SU-DHL-6 (cell line): ENCODE data around the gene NAP1L4.

ENCODE experiments used
- H2AFZ ChIP-seq: fragments of 200-600 bp; sonication (generic); 2 replicates; pipeline ENCODE4 v1.6.1; 2014; ENCODE audit warnings: low read depth, mild to moderate bottlenecking, moderate library complexity, mixed read lengths, antibody characterized with exemption, low read length; ENCODE audit not compliant: severe bottlenecking
- H3F3A ChIP-seq: fragments of 200-600 bp; shearing (Covaris generic); 2 replicates; pipeline ENCODE4 v1.6.0; 2016; ENCODE audit warnings: antibody characterized with exemption, mild to moderate bottlenecking; ENCODE audit not compliant: insufficient read depth
- H3K27ac ChIP-seq: fragments of 200-600 bp; sonication (generic); 2 replicates; pipeline ENCODE4 v1.5.1; 2016; ENCODE audit warnings: low read depth, mild to moderate bottlenecking, low read length, moderate library complexity, mixed read lengths
- H3K27me3 ChIP-seq: fragments of 200-600 bp; sonication (generic), shearing (Covaris generic); 2 replicates; pipeline ENCODE4 v1.6.0; 2014; ENCODE audit warnings: mild to moderate bottlenecking, low read length
- H3K36me3 ChIP-seq: fragments of 200-600 bp; sonication (generic); 2 replicates; pipeline ENCODE4 v1.6.1; 2014; ENCODE audit warnings: mild to moderate bottlenecking, low read length, mixed read lengths
- H3K4me2 ChIP-seq: fragments of 300-600, 200-600 bp; shearing (Covaris generic), sonication (generic); 2 replicates; pipeline ENCODE4 v1.6.0; 2014; ENCODE audit warnings: low read length, low read depth, mild to moderate bottlenecking; ENCODE audit not compliant: poor library complexity, severe bottlenecking
- H3K4me3 ChIP-seq: fragments of 200-600 bp; sonication (generic); 2 replicates; pipeline ENCODE4 v1.5.1; 2014; ENCODE audit warnings: antibody characterized with exemption, low read length, mild to moderate bottlenecking, mixed read lengths; ENCODE audit not compliant: insufficient read depth, poor library complexity, severe bottlenecking
- H3K79me2 ChIP-seq: fragments of 200-600 bp; sonication (generic); 2 replicates; pipeline ENCODE4 v1.6.1; 2014; ENCODE audit warnings: mild to moderate bottlenecking, low read length, moderate library complexity; ENCODE audit not compliant: insufficient read depth
- H3K9ac ChIP-seq: fragments of 200-600 bp; sonication (generic); 2 replicates; pipeline ENCODE4 v1.7.0; 2014; ENCODE audit warnings: mild to moderate bottlenecking, low read length
- H3K9me2 ChIP-seq: fragments of 200-600 bp; sonication (generic); replicated peaks from 2 replicates; pipeline ENCODE4 v1.6.1; 2014; ENCODE audit warnings: low read length; ENCODE audit not compliant: insufficient read depth
- H3K9me3 ChIP-seq: fragments of 200-600 bp; sonication (generic); 2 replicates; pipeline ENCODE4 v1.6.1; 2014; ENCODE audit warnings: low read length, mixed read lengths; ENCODE audit not compliant: insufficient read depth
- H4K20me1 ChIP-seq: fragments of 200-600 bp; sonication (generic); 2 replicates; pipeline ENCODE4 v1.6.1; 2014; ENCODE audit warnings: low read depth, mild to moderate bottlenecking, antibody characterized with exemption, low read length, moderate library complexity, mixed read lengths
- EZH2phosphoT487 ChIP-seq: fragments of 200-600 bp; sonication (generic), shearing (Covaris generic); conservative IDR thresholded peaks from 2 replicates; pipeline ENCODE4 v1.6.1; 2018; ENCODE audit warnings: mild to moderate bottlenecking, antibody characterized with exemption, low read length, moderate library complexity, mixed read lengths
- TF ChIP-seq, protein P1 (sequence below): fragments of 200-600 bp; sonication (generic); IDR thresholded peaks from one replicate; pipeline ENCODE4 v1.5.1; 2017; ENCODE audit warnings: antibody characterized with exemption, mild to moderate bottlenecking, low read length, moderate library complexity; ENCODE audit not compliant: insufficient read depth, poor library complexity, severe bottlenecking

The NAP1L4 gene

DNA sequence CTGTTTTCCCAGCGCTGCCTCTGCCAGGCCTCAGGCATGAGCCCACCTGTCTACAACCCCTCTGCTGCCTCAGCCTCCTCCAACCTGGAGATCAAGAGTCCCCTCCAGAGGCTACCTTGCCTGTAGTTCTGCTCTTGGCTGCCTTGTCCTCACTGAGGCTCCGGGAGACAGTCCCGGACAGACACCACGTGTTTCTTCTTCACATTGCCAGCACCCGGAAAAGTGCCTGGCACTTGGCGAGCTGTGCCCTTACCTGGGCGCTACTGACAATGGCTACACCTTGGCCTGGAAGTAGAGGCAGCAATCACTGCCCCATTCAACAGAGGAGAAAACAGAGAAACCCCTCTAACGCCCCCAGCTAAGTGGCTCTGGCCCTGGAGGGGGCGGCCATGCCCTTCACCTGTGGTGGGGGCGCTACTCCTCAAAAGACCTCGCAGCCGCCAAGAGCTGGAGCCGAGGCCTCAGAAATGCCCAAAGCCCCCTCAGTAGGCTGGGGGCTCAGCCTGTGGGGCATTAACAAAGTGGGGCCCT, 3.0 kb upstream of the NAP1L4 start:
- no peak for TF ChIP-seq EZH2phosphoT487
- TF ChIP-seq, protein P1, sequence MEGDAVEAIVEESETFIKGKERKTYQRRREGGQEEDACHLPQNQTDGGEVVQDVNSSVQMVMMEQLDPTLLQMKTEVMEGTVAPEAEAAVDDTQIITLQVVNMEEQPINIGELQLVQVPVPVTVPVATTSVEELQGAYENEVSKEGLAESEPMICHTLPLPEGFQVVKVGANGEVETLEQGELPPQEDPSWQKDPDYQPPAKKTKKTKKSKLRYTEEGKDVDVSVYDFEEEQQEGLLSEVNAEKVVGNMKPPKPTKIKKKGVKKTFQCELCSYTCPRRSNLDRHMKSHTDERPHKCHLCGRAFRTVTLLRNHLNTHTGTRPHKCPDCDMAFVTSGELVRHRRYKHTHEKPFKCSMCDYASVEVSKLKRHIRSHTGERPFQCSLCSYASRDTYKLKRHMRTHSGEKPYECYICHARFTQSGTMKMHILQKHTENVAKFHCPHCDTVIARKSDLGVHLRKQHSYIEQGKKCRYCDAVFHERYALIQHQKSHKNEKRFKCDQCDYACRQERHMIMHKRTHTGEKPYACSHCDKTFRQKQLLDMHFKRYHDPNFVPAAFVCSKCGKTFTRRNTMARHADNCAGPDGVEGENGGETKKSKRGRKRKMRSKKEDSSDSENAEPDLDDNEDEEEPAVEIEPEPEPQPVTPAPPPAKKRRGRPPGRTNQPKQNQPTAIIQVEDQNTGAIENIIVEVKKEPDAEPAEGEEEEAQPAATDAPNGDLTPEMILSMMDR: no peak
- no peak overlapping the region for H3K27ac ChIP-seq
- H3K9ac ChIP-seq: no peak overlapping the region
- no peaks in the 10 kb centered on the region for H3K36me3 ChIP-seq
- H3K9me3 ChIP-seq: no peaks in the 10 kb centered on the region
- H2AFZ ChIP-seq: no peak overlapping the region
- no peaks in the 10 kb centered on the region for H3K27me3 ChIP-seq
- peaks cover 6% of the 10 kb centered on the region; the same call in 1 of the 2 replicates for H3F3A ChIP-seq
- H4K20me1 ChIP-seq: peaks cover 3% of the 10 kb centered on the region; the same call in 1 of the 2 replicates
- no peak overlapping the region for H3K4me3 ChIP-seq
- H3K4me2 ChIP-seq: no peak overlapping the region
- no peaks in the 10 kb centered on the region for H3K9me2 ChIP-seq
- peaks cover 17% of the 10 kb centered on the region for H3K79me2 ChIP-seq

DNA sequence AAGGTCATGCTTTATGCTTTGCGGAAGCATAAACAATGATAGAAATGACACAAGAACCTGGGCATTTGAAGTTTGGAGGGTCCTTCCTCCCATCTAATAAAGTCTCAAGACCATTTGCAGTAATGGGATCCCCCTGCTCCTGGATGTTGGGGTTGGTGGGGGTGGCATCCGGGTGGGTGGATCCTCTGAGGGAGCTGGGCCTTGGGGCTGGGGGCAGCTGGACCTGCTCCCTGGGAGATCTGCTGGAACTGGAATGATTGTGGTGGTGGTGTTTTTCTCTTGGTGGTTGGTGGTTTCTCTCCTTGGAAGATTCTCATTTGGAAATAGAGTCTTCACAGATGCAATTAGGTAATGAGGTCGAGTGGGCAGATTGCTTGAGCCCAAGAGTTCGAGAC, 2.2 kb upstream of the NAP1L4 start:
- H3K36me3 ChIP-seq: no peaks in the 10 kb centered on the region
- H2AFZ ChIP-seq: no peak overlapping the region
- no peak overlapping the region for H3K27ac ChIP-seq
- no peaks in the 10 kb centered on the region for H3K9me3 ChIP-seq
- no peaks in the 10 kb centered on the region for H3K27me3 ChIP-seq
- H3K4me3 ChIP-seq: no peak overlapping the region
- TF ChIP-seq, protein P1: no peak
- TF ChIP-seq EZH2phosphoT487: no peak
- H3K9ac ChIP-seq: no peak overlapping the region
- no peaks in the 10 kb centered on the region for H3K9me2 ChIP-seq
- no peak overlapping the region for H3K4me2 ChIP-seq
- peaks cover 11% of the 10 kb centered on the region for H4K20me1 ChIP-seq
- peaks cover 25% of the 10 kb centered on the region for H3K79me2 ChIP-seq
- peaks cover 6% of the 10 kb centered on the region; the same call in 1 of the 2 replicates for H3F3A ChIP-seq

DNA sequence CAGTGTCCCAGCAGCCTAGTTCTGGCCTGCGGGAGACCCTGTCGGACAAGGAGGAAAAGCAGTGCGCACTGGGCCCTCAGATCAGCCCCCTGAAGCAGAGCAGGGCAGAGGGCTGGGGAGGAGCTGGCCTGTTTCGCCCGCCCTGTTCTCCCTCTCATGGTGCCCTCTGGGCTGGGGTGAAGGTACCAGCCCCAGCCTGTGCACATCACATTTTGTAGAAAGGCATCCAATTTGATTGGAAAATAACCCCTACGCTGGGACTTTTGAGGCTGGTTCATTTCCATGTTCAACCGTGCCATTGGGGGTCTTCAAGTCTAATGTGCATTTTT, 832 bp upstream of the NAP1L4 start:
- peak overlapping the region; percentile 83 for H2AFZ ChIP-seq
- peak overlapping the region; percentile 52 for H3K27ac ChIP-seq
- H3K27me3 ChIP-seq: no peaks in the 10 kb centered on the region
- H3K4me3 ChIP-seq: peak overlapping the region; percentile 62
- peaks cover 39% of the 10 kb centered on the region for H3K79me2 ChIP-seq
- TF ChIP-seq EZH2phosphoT487: no peak
- TF ChIP-seq, protein P1: no peak
- H3K36me3 ChIP-seq: peaks cover 2% of the 10 kb centered on the region; the same call in 1 of the 2 replicates
- no peaks in the 10 kb centered on the region for H3K9me2 ChIP-seq
- H3K4me2 ChIP-seq: peak overlapping the region; percentile 87
- peaks cover 24% of the 10 kb centered on the region for H4K20me1 ChIP-seq
- H3F3A ChIP-seq: peaks cover 6% of the 10 kb centered on the region; the same call in 1 of the 2 replicates
- no peaks in the 10 kb centered on the region for H3K9me3 ChIP-seq
- peak overlapping the region; percentile 97 for H3K9ac ChIP-seq
